HepG2 (cell line): ENCODE data around the gene HOXA7. TPM values are rescaled to one million over a fixed set of nuclear protein-coding genes. Genes with fewer than 3 reads are reported as not detected.

ENCODE experiments used
- EEA1 ChIP-seq: sonication (generic); formaldehyde crosslinking; IDR thresholded peaks from 2 replicates; pipeline ENCODE4 v1.5.1; 2020; ENCODE audit warnings: mild to moderate bottlenecking, missing genetic modification reagents, borderline replicate concordance
- ELK4 ChIP-seq: sonication (generic); formaldehyde crosslinking; IDR thresholded peaks from 2 replicates; pipeline ENCODE4 v1.9.0; 2021; ENCODE audit warnings: missing genetic modification reagents, borderline replicate concordance
- FOSL2 ChIP-seq: sonication (generic); formaldehyde crosslinking; IDR thresholded peaks from 2 replicates; pipeline ENCODE4 v1.4.0; 2020; ENCODE audit warnings: missing genetic modification reagents
- GATAD1 ChIP-seq: IDR thresholded peaks from 2 replicates; pipeline ENCODE4 v1.6.1; 2016; ENCODE audit warnings: missing genetic modification reagents, missing compliant biosample characterization
- GFI1 ChIP-seq: sonication (generic); formaldehyde crosslinking; IDR thresholded peaks from 2 replicates; pipeline ENCODE4 v1.5.0; 2020; ENCODE audit warnings: missing genetic modification reagents, mild to moderate bottlenecking, borderline replicate concordance
- KMT2A ChIP-seq: sonication (generic); formaldehyde crosslinking; IDR thresholded peaks from 2 replicates; pipeline ENCODE4 v1.4.0; 2020; ENCODE audit warnings: missing genetic modification reagents
- LBX2 ChIP-seq: sonication (generic); formaldehyde crosslinking; IDR thresholded peaks from 2 replicates; pipeline ENCODE4 v1.5.0; 2020; ENCODE audit warnings: missing genetic modification reagents, mild to moderate bottlenecking, borderline replicate concordance
- MAFK ChIP-seq, 2 experiments: IDR thresholded peaks in 1 of 2; conservative IDR thresholded peaks in 1 of 2; 2 replicates each; pipeline ENCODE4 v1.6.1; 2011; ENCODE audit warnings: improper control_type of control experiment in 2 of 2, low read length in 2 of 2
- MBNL3 ChIP-seq: fragments of 250-450 bp; sonication (Bioruptor Pico); conservative IDR thresholded peaks from 2 replicates; pipeline ENCODE4 v1.8.0; 2022; ENCODE audit warnings: mild to moderate bottlenecking, inconsistent platforms
- NR2C2 ChIP-seq: sonication (generic); formaldehyde crosslinking; IDR thresholded peaks from 2 replicates; pipeline ENCODE4 v1.4.0; 2020; ENCODE audit warnings: missing genetic modification reagents, mild to moderate bottlenecking, moderate library complexity, borderline replicate concordance
- SKIL ChIP-seq: sonication (generic); formaldehyde crosslinking; IDR thresholded peaks from 2 replicates; pipeline ENCODE4 v1.8.0; 2022; ENCODE audit warnings: missing genetic modification reagents, mild to moderate bottlenecking, moderate library complexity, borderline replicate concordance
- STAT6 ChIP-seq: sonication (generic); formaldehyde crosslinking; IDR thresholded peaks from 2 replicates; pipeline ENCODE4 v1.4.0; 2020; ENCODE audit warnings: missing genetic modification reagents, mild to moderate bottlenecking, borderline replicate concordance
- TMF1 ChIP-seq: sonication (generic); formaldehyde crosslinking; IDR thresholded peaks from 2 replicates; pipeline ENCODE4 v1.8.1; 2022; ENCODE audit warnings: low read depth, missing genetic modification reagents
- ZBTB37 ChIP-seq: sonication (generic); formaldehyde crosslinking; IDR thresholded peaks from 2 replicates; pipeline ENCODE4 v1.4.0; 2020; ENCODE audit warnings: mild to moderate bottlenecking, missing genetic modification reagents
- ZNF143 ChIP-seq: sonication (generic); formaldehyde crosslinking; IDR thresholded peaks from 2 replicates; pipeline ENCODE4 v1.4.0; 2020; ENCODE audit warnings: missing genetic modification reagents
- ZNF3 ChIP-seq: IDR thresholded peaks from 2 replicates; pipeline ENCODE4 v1.7.0; 2017; ENCODE audit warnings: inconsistent platforms
- ZNF382 ChIP-seq: sonication (generic); formaldehyde crosslinking; IDR thresholded peaks from 2 replicates; pipeline ENCODE4 v1.5.0; 2020; ENCODE audit warnings: missing genetic modification reagents, mild to moderate bottlenecking, borderline replicate concordance
- ZNF430 ChIP-seq: sonication (generic); formaldehyde crosslinking; IDR thresholded peaks from 2 replicates; pipeline ENCODE4 v1.9.0; 2021; ENCODE audit warnings: mild to moderate bottlenecking, missing genetic modification reagents
- ZNF576 ChIP-seq: sonication (generic); formaldehyde crosslinking; IDR thresholded peaks from 2 replicates; pipeline ENCODE4 v1.4.0; 2020; ENCODE audit warnings: mild to moderate bottlenecking, missing genetic modification reagents
- ZNF660 ChIP-seq: sonication (generic); formaldehyde crosslinking; IDR thresholded peaks from 2 replicates; pipeline ENCODE4 v1.5.1; 2020; ENCODE audit warnings: mild to moderate bottlenecking, low read depth, missing genetic modification reagents, borderline replicate concordance
- ZNF784 ChIP-seq: sonication (generic); formaldehyde crosslinking; IDR thresholded peaks from 2 replicates; pipeline ENCODE4 v1.5.1; 2020; ENCODE audit warnings: missing genetic modification reagents, mild to moderate bottlenecking, borderline replicate concordance
- polyA plus RNA-seq, 8 experiments: library from polyadenylated mRNA; depleted of rRNA in 3 of 8; stranded (reverse) in 7 of 8; unstranded in 1 of 8; fragments of >200 nt; fragmentation: Illumina TruSeq in 4 of 8; extraction: Trizol in 4 of 8; gene quantifications; 2 replicates each; pipeline versions ENCODE4 v1.2.1 to v1.2.3, GENCODE V29; 2011 to 2016; ENCODE audit warnings: low read depth in 4 of 8, missing spikeins in 1 of 8, mixed read lengths in 1 of 8; ENCODE audit not compliant: insufficient read depth in 1 of 8
- total RNA-seq, 5 experiments: library from RNA; depleted of rRNA; stranded (reverse); fragments of >200 nt; fragmentation: Illumina TruSeq; extraction: Trizol; gene quantifications; 2 replicates each; pipeline ENCODE4 v1.2.3, GENCODE V29; 2016; ENCODE audit warnings: low read depth in 1 of 5

Gene HOXA7
- total and polyA plus RNA-seq, 2 of the 13 experiments (the other 11 are each of a cell fraction or from before 2014, with no cell fraction given) = 0.05 TPM; not detected in 1

- TF ChIP-seq STAT6 (no peak), ZNF576 (CRISPR knock-in tag) (no peak), NR2C2 (0 out of 2 replicates have a peak, but pooled peaks have one; percentile 21), ELK4 (CRISPR knock-in tag) (no peak), ZNF660 (no peak), ZNF784 (no peak), EEA1 (no peak), TMF1 (CRISPR knock-in tag) (no peak), ZBTB37 (CRISPR knock-in tag) (no peak), ZNF143 (CRISPR knock-in tag) (no peak), GFI1 (CRISPR knock-in tag) (peak; percentile 28; the same call in 1 of the 2 replicates), ZNF430 (no peak), ZNF3 (CRISPR knock-in tag) (no peak), ZNF382 (CRISPR knock-in tag) (no peak), GATAD1 (CRISPR knock-in tag) (no peak), SKIL (no peak), KMT2A (CRISPR knock-in tag) (0 out of 2 replicates have a peak, but pooled peaks have one; percentile 58), MBNL3 (CRISPR knock-in tag) (no peak), FOSL2 (peak; percentile 13; the same call in 1 of the 2 replicates), LBX2 (CRISPR knock-in tag) (no peak), MAFK (conservative IDR thresholded peaks at IDR 0.05 in 1 of 2, IDR thresholded peaks at IDR 0.05 in 1 of 2; ENCODE audit: low read length in 2 of 2) (no peak)
Measured at GRCh38 chr7:27123007-27123476, 33.4 kb downstream of the HOXA7 start (continued).
